Measurements from ENCODE around the gene MAP3K10.

- no peak for TF ChIP-seq CHD2 (IDR thresholded peaks at IDR 0.05; ENCODE audit: low read length, partially characterized antibody)
- no peak for TF ChIP-seq CTCF (IDR thresholded peaks at IDR 0.05)
- TF ChIP-seq, protein P1, sequence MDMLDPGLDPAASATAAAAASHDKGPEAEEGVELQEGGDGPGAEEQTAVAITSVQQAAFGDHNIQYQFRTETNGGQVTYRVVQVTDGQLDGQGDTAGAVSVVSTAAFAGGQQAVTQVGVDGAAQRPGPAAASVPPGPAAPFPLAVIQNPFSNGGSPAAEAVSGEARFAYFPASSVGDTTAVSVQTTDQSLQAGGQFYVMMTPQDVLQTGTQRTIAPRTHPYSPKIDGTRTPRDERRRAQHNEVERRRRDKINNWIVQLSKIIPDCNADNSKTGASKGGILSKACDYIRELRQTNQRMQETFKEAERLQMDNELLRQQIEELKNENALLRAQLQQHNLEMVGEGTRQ (IDR thresholded peaks at IDR 0.05; ENCODE audit: borderline replicate concordance, low read depth, low read length): no peak
- TF ChIP-seq MXI1 (IDR thresholded peaks at IDR 0.05; ENCODE audit: low read depth, low read length): no peak
- TF ChIP-seq SMC3 (IDR thresholded peaks at IDR 0.05; ENCODE audit: low read depth, low read length): no peak
- TF ChIP-seq RXRA (IDR thresholded peaks at IDR 0.05; ENCODE audit: borderline replicate concordance, low read depth): no peak
These were observed 14.5 kb downstream of the MAP3K10 start for GRCh38 chr19:40205760-40206159.

Data from SK-N-SH (cell line).